Measurements from ENCODE around the gene ZFPM1.
"Not testable (repeated sequence)": the region's sequence is repeated elsewhere in the genome, so short reads cannot be mapped to it uniquely, and the experiment has no call there.

The ZFPM1 gene

DNA sequence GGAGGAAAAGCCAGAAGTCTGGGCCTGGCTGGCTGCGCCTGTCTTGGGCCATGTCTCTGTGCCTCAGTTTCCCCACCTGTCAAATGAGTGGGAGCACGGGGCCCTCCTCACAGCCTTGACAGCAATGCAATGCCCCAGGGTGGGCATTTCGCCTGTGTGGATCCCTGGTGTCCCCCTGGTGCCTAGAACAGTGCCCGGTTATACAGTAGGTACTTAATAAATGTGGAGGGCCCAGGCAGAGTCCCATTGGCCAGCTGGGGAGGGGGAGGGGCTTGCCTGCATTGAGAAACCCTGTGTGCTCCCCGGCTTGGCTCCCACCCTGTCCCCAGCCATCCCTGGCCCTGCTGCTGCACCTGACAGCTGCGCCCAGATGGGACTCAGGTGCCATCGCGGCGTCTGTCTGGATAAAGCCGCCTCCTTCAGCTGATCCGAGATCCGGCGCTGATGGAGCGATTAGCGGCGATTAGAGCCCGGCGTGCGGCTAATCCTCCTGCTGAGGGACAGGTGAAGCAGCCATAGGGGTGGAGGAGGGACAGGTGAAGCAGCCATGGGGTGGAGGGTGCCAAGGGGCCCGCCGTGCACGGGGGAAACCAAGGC, 12.4 kb downstream of the ZFPM1 start:
- H3K36me3 ChIP-seq (ENCODE audit: insufficient read depth, low read length), result no peaks in the 10 kb centered on the region
- no peak overlapping the region for H3K4me2 ChIP-seq (ENCODE audit: low read length)
- H3K27me3 ChIP-seq (ENCODE audit: control insufficient read depth, insufficient read depth, low read length), result no peaks in the 10 kb centered on the region
- no peak overlapping the region for H3K4me3 ChIP-seq (ENCODE audit: low read length)
- no peak overlapping the region for H3K9ac ChIP-seq (ENCODE audit: low read depth, low read length)
- H3K4me1 ChIP-seq (ENCODE audit: control insufficient read depth, insufficient read depth, low read length), result no peaks in the 10 kb centered on the region
- no peaks in the 10 kb centered on the region for H3K9me3 ChIP-seq (replicated peaks; ENCODE audit: low read length)

DNA sequence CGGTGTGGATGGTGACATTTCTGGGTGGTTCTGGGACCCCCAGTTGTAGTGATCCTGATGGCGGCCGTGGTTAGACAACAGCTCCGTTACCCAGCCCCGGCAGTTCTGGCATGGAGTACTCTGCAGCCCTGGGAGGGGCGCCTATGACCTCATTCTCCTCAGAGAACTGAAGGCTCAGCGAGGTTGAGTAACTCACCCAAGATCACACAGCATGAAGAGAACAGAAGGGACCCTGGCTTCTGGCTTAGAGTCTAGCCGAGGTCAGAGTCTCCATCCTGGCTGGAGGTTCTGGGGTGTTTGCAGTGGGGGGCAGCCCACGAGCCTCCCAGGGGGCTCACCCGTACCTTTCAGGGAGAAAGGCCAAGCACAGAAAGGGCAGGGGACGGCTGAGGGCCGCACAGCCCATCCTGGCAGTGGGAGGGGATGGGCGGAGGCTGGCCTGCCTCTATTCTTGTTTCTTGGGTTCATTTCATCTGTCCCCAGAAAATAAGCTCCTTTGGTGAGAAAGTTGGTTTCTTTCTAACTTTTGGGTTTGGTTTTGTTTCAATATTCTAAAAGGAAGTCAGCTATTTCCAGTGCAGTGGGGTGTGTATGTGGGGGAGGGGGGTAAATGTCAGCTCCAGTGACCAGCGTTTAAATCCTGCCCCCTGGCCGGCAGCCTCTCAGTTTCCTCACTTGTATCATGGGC, 13.2 kb downstream of the ZFPM1 start:
- H3K9ac ChIP-seq (ENCODE audit: low read depth, low read length), result no peak overlapping the region
- no peak overlapping the region for H3K4me3 ChIP-seq (ENCODE audit: low read length)
- no peaks in the 10 kb centered on the region for H3K4me1 ChIP-seq (ENCODE audit: control insufficient read depth, insufficient read depth, low read length)
- no peak overlapping the region for H3K4me2 ChIP-seq (ENCODE audit: low read length)
- H3K9me3 ChIP-seq (replicated peaks; ENCODE audit: low read length), result no peaks in the 10 kb centered on the region
- H3K27me3 ChIP-seq (ENCODE audit: control insufficient read depth, insufficient read depth, low read length), result no peaks in the 10 kb centered on the region
- H3K36me3 ChIP-seq (ENCODE audit: insufficient read depth, low read length), result no peaks in the 10 kb centered on the region

GRCh38 chr16:88466949-88467348, 13.9 kb downstream of the ZFPM1 start:
- Histone ChIP-seq H3K4me1 (ENCODE audit: control insufficient read depth, insufficient read depth, low read length) (no peaks in the 10 kb centered on the region), H3K36me3 (ENCODE audit: insufficient read depth, low read length) (no peaks in the 10 kb centered on the region), H3K9ac (ENCODE audit: low read depth, low read length) (no peak overlapping the region), H3K4me3 (ENCODE audit: low read length) (no peak overlapping the region), H3K9me3 (replicated peaks; ENCODE audit: low read length) (no peaks in the 10 kb centered on the region), H3K27me3 (ENCODE audit: control insufficient read depth, insufficient read depth, low read length) (no peaks in the 10 kb centered on the region), H3K4me2 (ENCODE audit: low read length) (no peak overlapping the region)

DNA sequence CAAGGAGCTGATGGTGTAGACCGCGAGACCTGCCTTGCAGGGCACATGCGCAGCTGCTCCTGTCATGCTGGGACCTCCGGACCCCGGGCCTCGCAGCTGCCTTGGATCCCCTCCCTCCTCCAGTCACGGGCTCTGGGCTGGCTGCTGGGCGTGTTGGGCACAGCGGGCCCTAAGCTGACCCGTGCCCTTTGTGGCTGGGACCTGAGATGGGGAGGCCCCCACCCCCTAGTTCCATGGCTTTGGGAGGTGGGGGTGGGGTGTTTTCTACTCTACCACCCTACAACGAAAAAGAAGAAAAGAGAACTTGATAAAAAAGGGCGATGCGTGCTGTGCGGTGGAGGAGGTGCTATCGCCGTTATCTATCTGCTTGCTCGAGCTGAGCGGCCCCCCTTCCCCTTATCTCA, 14.5 kb downstream of the ZFPM1 start:
- Histone ChIP-seq H3K9me3 (replicated peaks; ENCODE audit: low read length) (no peaks in the 10 kb centered on the region), H3K27me3 (ENCODE audit: control insufficient read depth, insufficient read depth, low read length) (no peaks in the 10 kb centered on the region), H3K4me2 (ENCODE audit: low read length) (no peak overlapping the region), H3K36me3 (ENCODE audit: insufficient read depth, low read length) (no peaks in the 10 kb centered on the region), H3K4me3 (ENCODE audit: low read length) (no peak overlapping the region), H3K9ac (ENCODE audit: low read depth, low read length) (no peak overlapping the region), H3K4me1 (ENCODE audit: control insufficient read depth, insufficient read depth, low read length) (no peaks in the 10 kb centered on the region)

DNA sequence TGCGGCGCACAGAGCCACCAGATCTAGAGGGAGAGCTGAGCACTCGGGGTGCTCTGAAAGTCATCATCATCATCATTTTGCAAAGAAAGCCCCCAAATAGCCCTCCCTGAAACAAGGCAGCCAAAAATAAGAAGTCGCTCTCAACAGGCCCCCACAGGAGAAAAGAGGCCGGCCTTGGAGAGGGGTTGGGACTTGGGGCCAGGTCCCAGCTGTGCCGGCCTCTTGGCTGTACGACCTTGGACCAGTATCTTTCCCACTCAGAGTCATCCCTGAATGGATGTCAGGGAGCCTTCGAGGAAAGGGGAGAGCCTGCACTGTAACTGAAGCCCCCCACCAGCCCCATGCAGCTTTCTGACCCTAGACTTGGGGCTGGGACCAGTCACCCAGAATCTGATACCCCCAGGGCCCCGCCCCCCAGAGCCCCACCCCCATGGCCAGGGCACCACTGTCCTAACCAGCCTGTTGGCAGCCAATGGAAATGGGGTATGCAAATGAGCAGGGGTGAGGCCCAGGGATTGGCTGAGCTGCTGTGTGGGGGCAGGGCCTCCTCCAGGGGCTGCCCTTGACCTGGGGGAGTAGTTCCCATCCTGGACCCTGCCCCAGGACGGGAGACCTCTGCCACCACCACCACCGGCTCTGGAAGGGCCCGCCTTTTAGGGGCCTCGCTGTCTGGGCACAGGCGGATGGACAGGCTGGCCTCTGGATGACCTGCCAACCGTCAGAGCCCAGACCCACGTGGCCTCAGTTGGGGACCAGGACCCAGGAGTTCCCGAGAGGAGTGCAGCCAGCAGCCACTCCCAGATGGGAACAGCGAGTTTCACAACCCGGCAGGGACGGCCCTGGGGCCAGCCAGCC, 15.4 kb downstream of the ZFPM1 start:
- no peak overlapping the region for H3K4me3 ChIP-seq (ENCODE audit: low read length)
- H3K4me1 ChIP-seq (ENCODE audit: control insufficient read depth, insufficient read depth, low read length), result no peaks in the 10 kb centered on the region
- no peaks in the 10 kb centered on the region for H3K27me3 ChIP-seq (ENCODE audit: control insufficient read depth, insufficient read depth, low read length)
- peak overlapping the region; percentile 35 for H3K4me2 ChIP-seq (ENCODE audit: low read length)
- no peaks in the 10 kb centered on the region for H3K36me3 ChIP-seq (ENCODE audit: insufficient read depth, low read length)
- no peak overlapping the region for H3K9ac ChIP-seq (ENCODE audit: low read depth, low read length)
- H3K9me3 ChIP-seq (replicated peaks; ENCODE audit: low read length), result no peaks in the 10 kb centered on the region

DNA sequence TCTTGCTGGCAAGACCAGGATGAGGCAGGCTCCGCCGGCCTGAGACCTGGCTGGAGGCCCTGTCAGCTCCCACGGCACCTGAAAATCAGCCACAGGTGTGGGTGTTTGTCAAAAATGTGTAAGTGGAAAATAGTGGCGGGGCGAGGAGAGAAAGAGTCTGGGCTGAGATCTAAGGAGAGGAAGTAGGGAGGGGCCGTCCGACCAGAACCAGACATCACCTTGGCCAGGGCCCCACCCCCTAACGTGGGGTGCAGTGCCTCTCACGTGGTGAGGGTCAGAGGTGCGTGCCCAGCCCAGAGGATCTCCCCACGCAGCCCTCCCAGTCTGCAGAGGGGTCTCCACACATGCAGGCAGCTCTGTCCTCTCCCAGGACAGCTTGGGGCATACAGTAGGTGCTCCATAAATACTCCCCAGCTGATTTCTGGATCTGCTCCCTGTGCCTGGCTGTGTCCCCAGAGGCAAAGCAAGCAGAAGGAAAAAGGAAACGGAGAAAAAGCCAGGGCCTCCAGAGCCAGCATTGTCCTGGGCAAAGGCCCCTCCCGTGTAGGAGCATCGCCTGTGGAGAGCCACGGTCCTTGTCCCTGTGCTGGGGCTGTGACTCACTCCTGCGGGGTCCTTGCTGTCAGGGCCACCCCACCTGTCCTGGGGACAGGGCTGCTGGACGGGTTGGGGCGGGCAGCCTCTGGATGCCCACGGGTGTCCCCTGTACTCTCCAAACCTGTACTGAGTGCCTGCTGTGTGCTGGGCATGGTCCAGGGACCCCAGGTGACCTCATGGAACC, 16.7 kb downstream of the ZFPM1 start:
- H3K4me3 ChIP-seq (ENCODE audit: low read length), result no peak overlapping the region
- no peaks in the 10 kb centered on the region for H3K36me3 ChIP-seq (ENCODE audit: insufficient read depth, low read length)
- no peaks in the 10 kb centered on the region for H3K4me1 ChIP-seq (ENCODE audit: control insufficient read depth, insufficient read depth, low read length)
- no peaks in the 10 kb centered on the region for H3K27me3 ChIP-seq (ENCODE audit: control insufficient read depth, insufficient read depth, low read length)
- H3K4me2 ChIP-seq (ENCODE audit: low read length), result no peak overlapping the region
- H3K9ac ChIP-seq (ENCODE audit: low read depth, low read length), result no peak overlapping the region
- no peaks in the 10 kb centered on the region for H3K9me3 ChIP-seq (replicated peaks; ENCODE audit: low read length)

GRCh38 chr16:88470396-88470680, 17.3 kb downstream of the ZFPM1 start:
- not testable (repeated sequence) for H3K27me3 ChIP-seq (ENCODE audit: control insufficient read depth, insufficient read depth, low read length); H3K36me3 ChIP-seq (ENCODE audit: insufficient read depth, low read length); H3K9me3 ChIP-seq (replicated peaks; ENCODE audit: low read length); H3K4me2 ChIP-seq (ENCODE audit: low read length); H3K4me3 ChIP-seq (ENCODE audit: low read length); H3K9ac ChIP-seq (ENCODE audit: low read depth, low read length); H3K4me1 ChIP-seq (ENCODE audit: control insufficient read depth, insufficient read depth, low read length)

GRCh38 chr16:88470696-88471095, 17.6 kb downstream of the ZFPM1 start:
- not testable (repeated sequence) for H3K9me3 ChIP-seq (replicated peaks; ENCODE audit: low read length); H3K9ac ChIP-seq (ENCODE audit: low read depth, low read length); H3K4me1 ChIP-seq (ENCODE audit: control insufficient read depth, insufficient read depth, low read length); H3K4me3 ChIP-seq (ENCODE audit: low read length); H3K36me3 ChIP-seq (ENCODE audit: insufficient read depth, low read length); H3K27me3 ChIP-seq (ENCODE audit: control insufficient read depth, insufficient read depth, low read length); H3K4me2 ChIP-seq (ENCODE audit: low read length)

DNA sequence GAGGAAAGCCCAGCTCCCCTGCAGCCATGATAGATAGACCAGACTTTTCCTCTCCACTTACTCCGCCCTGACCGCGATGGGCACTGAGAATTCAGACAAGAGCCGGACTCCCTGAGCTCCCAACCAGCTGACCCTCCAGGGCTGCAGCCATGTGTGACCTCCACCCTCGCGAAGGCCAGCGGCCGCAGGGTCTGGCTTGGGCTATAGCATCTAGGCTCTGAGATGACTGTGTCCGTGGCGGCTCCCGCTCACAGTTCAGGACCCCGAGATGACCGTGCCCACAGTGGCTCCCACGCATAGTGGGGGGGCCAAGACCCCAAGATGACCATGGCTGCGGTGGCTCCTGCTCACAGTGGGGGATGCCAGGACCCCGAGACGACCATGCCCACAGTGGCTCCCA, 18.0 kb downstream of the ZFPM1 start:
- no peaks in the 10 kb centered on the region for H3K9me3 ChIP-seq (replicated peaks; ENCODE audit: low read length)
- no peak overlapping the region for H3K4me3 ChIP-seq (ENCODE audit: low read length)
- H3K4me2 ChIP-seq (ENCODE audit: low read length), result no peak overlapping the region
- H3K27me3 ChIP-seq (ENCODE audit: control insufficient read depth, insufficient read depth, low read length), result no peaks in the 10 kb centered on the region
- H3K36me3 ChIP-seq (ENCODE audit: insufficient read depth, low read length), result no peaks in the 10 kb centered on the region
- H3K4me1 ChIP-seq (ENCODE audit: control insufficient read depth, insufficient read depth, low read length), result no peaks in the 10 kb centered on the region
- H3K9ac ChIP-seq (ENCODE audit: low read depth, low read length), result no peak overlapping the region

DNA sequence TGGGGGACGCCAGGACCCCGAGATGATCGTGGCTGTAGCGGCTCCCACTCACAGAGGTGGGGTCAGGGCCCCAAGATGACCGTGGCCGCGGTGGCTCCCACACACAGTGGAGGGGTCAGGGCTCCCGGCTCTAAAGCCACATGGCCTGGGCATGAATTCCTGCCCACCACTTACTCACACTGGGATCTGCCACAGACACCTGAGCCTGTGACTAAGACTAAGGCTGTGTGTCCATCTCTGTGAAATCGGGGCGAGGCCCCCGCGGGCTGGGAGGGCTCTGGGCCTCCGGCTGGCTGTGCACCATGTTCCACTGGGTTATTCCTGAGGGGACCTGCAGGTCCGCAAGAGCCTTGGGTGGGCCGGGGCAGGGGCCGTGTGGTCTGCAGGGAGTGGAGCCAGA, 18.5 kb downstream of the ZFPM1 start:
- Histone ChIP-seq H3K27me3 (ENCODE audit: control insufficient read depth, insufficient read depth, low read length) (no peaks in the 10 kb centered on the region), H3K4me2 (ENCODE audit: low read length) (no peak overlapping the region), H3K36me3 (ENCODE audit: insufficient read depth, low read length) (no peaks in the 10 kb centered on the region), H3K4me1 (ENCODE audit: control insufficient read depth, insufficient read depth, low read length) (no peaks in the 10 kb centered on the region), H3K9me3 (replicated peaks; ENCODE audit: low read length) (no peaks in the 10 kb centered on the region), H3K4me3 (ENCODE audit: low read length) (no peak overlapping the region), H3K9ac (ENCODE audit: low read depth, low read length) (no peak overlapping the region)

GRCh38 chr16:88472069-88472468, 19.0 kb downstream of the ZFPM1 start:
- H3K27me3 ChIP-seq (ENCODE audit: control insufficient read depth, insufficient read depth, low read length), result no peaks in the 10 kb centered on the region
- H3K4me2 ChIP-seq (ENCODE audit: low read length), result no peak overlapping the region
- H3K9me3 ChIP-seq (replicated peaks; ENCODE audit: low read length), result no peaks in the 10 kb centered on the region
- no peaks in the 10 kb centered on the region for H3K4me1 ChIP-seq (ENCODE audit: control insufficient read depth, insufficient read depth, low read length)
- no peak overlapping the region for H3K9ac ChIP-seq (ENCODE audit: low read depth, low read length)
- H3K36me3 ChIP-seq (ENCODE audit: insufficient read depth, low read length), result no peaks in the 10 kb centered on the region
- no peak overlapping the region for H3K4me3 ChIP-seq (ENCODE audit: low read length)

Data from skeletal muscle satellite cell (primary cell).